Amniotic stem cell (primary cell): ENCODE measurements around the gene B3GNT3.

Source experiments
- DNase-seq: peaks from one replicate; lab custom pipeline; 2025; lab: John Stamatoyannopoulos, UW

Gene B3GNT3

DNA sequence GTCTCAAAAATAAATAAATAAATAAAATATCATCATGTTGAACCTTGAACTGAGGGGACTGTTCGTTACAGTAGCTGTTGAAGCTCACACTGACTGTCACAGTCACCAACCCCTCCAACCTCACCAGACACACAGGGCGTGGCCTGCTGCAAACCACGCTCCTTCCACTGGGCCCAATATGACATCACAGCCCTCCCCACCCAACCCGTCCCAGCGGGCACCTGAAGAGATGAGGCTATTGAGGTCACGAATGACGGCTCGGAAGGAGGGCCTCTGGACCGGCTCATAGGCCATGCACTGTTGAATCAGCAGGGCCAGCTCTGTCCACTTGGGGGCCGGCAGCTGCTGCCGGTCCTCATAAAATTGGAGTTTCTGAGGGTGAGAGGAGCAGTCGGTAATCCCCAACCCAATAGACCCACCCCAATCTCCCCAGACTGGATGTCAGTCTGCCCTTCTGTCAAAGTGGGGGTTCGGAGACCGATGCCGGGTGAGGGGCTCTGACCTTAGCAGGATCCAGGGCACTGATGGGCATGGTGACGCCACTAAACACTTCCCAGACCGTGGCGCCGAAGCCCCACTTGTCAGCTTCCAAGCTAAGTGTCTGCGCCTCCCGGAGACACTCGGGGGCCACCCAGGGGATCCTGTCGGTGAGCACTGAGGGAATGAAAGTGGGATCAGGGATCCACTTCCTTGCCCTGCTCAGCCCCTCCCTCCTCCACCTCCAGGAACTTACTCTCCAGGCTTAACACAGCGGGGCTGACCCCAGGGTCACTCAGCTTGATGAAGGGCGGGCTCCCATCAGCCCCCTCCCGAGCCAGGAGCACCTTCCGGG, 39.6 kb downstream of the B3GNT3 start:
- no peak for DNase-seq

DNA sequence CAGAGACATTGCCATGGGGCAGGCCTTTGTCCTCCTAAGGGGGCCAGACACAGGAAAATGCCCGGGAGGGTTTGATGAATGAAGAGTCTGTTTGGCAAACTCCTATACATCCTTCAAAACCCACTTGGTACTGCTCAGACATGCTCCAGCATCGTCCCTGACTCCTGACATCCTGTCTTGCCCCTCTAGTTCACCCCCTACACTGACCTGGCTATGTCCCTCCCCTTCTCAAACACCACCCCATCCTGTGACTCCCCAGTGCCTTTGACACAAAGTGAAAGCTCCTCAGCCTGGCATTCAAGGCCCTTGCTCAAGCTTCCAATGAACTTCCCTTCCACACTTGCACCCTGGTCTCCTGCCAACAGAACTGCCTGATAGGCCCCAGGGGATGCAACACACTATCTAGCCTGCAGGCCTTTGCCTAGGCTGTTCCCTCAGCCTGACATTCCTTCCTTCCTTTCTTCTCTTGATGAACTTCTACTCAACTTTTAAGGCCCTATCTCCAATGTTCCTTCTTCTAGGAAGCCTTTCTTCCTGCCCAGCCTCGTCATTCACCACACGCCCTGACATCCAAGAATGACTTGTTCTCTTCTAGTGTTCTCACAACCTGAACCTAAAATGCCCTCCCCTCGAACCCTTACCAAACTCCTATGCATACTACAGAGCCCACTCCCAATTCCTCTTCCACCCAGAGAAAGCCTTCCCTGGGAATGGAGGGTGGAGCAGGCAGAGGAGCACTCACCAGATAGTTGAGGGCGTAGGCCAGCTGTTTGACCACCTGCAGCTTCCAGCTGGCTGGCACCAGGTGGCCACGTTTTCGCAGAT, 40.5 kb downstream of the B3GNT3 start:
- DNase-seq, result no peak

DNA sequence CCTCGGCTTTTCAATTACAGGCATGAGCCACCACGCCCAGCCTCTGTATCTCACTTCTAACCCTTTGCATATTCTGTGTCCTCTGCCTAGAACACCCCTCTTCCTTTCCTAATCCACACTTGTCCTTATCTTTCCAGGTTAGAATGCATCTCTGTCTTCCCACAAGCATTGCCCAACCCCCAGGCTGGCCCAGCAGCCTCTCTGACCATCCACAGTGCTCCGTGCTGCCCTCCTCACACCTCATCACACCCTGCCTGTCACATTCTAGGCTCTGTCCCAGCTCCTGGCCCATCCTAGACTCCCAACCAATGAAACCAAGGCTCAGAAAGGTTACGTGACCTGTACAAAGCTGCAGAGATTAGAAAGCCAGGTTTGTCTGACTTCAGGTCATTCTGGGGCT, 41.6 kb downstream of the B3GNT3 start:
- DNase-seq, result no peak

DNA sequence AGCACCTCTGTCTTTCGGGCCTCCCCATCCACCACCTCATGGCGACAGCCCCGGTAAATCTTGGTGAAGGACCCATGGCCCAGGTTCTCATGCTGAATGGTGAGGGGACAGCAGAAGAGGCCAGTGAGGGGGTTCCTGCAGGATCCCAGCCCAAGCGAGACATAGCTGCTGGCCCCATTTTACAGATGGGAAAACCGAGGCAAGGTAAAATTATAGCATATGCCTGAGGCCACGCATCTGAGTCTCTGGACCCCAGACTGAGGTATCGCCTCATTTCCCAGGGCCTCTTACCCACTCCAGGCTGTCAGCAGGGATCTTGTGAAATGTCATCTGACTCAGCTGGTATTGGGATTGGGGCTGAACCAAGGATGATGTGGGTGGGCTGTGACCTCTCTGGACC, 43.0 kb downstream of the B3GNT3 start:
- no peak for DNase-seq

DNA sequence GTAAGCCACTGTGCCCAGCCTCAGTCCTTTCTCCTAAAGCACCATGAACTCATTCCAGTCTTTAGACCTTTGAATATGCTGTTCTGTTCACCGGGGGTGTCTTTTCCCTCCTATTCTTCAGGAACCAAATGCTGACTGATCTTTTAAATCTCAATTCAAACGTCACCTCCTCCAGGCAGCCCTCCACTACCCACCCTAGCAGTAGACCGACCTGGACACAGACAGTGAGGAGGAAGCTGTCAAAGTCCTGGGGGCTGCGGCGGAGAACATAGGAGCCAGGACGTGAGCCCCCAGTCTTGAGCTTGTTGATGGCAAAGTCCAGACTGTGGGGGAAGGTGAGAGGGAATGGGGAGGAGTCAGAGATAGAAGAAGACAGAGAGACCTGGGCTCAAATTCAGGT, 45.1 kb downstream of the B3GNT3 start:
- DNase-seq, result no peak

DNA sequence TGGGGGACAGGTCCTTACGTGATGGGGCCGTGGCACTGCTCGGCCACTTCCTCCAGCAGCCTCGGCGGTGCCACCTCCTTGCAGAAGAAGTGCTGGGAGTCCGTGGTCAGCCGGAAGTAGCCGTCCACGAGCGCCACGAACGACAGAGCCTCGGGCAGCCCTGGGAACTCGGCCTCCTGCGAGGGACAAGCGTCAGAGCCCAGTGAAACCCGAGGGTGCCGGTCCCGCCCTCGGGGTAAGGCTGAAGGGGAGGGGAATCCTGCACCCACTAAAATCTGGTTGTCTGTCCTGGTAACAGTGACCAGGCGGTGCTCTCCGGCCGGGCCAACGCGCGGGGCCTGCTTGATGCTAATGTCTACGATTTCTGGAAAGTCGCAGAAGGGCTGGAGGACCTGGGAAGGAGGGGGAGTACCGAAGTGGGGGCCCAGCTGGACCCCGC, 46.5 kb downstream of the B3GNT3 start:
- DNase-seq, result no peak

DNA sequence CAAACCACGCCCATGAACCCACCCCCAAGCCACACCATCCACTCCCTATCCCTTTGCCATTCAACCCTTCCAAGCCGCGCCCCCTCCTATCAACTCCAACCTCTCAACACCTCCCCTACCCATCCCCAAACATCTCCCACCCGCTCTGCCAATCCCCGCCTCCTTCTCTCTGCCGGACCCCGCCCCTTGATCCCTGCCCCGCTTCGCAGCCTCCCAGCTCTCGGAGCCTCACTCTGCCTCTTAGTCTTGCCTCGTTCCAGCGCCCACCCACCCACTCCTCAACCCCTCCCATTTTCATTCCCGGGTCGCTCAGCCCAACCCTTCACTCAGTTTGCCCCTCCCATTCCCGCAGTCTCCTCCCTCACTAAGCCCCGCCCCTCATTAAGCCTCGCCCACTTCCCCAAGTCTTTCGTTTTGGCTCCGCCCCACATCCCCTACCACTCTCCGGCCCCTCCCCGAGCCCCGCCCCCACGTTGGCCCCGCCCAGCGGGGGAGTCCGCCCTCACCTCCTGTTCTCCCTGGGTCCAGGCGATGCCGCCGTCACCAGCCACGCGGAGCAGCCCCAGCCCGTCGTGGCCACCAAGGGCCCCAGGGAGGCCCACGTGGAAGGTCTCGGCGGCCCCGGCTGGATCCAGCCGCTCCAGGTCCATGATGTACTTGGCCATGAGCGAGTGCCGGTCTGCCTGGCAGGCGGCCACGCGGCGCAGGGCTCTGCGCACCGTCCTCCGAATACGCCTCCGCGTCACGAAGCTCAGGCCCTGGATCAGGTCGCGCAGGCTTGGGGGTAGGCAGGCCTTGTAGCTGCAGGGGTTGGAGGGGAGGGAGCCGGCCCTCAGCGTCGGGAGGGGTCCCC, 47.1 kb downstream of the B3GNT3 start:
- DNase-seq, result no peak

DNA sequence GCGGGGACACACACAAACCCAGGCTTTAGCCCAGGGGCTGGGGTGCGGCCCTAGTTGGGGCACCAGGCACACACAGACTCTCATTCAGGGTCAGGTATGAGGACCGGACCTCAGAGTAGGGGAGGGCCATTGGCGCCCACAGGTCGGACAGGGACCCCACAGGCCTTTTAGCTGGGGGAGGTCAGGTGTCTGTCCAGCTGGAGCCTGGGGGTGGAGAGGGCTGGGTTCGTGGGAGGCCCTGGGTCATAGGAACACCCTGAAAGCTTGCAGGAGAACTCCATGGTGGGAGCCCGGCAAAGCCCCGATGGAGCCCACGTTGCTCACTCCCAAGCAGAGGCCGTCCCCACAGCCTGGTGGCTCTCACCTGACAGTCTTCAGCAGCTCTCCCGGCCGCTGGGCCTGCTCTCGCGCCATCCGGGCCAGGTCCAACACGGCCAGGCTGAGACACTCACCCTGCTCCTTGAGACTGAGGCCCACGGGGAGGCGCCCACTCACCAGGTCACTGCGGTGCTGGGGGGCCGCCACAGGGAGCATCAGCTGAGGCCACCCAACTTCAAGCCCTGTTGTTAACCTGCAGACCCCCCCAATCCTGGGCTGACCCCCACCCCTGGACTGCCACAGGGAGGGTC, 47.8 kb downstream of the B3GNT3 start:
- no peak for DNase-seq

DNA sequence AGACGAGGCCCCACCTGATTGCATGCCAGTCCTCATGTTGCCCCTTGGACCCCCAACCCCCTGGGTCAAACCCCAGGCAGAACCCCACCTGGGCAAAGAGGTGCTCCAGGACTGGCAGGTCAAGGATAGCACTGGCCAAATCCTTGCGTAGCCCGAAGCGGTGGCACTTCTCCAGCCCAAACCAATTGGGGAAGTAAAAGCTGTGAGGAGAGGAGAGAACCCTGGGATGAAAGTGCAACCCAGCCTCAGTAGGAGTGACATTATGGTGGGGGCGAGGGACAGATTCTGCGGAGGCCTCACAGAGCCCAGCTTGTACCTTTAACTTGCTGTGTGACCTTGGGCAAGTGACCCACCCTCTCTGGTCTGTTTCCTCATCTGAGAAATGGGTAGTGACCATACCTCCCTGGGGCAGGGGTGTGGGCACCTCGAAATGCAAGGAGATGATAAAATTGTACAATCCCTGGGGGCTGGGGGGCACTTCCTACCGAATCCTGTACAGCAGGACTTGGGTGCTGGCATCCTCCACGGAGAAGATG, 48.4 kb downstream of the B3GNT3 start:
- no peak for DNase-seq

DNA sequence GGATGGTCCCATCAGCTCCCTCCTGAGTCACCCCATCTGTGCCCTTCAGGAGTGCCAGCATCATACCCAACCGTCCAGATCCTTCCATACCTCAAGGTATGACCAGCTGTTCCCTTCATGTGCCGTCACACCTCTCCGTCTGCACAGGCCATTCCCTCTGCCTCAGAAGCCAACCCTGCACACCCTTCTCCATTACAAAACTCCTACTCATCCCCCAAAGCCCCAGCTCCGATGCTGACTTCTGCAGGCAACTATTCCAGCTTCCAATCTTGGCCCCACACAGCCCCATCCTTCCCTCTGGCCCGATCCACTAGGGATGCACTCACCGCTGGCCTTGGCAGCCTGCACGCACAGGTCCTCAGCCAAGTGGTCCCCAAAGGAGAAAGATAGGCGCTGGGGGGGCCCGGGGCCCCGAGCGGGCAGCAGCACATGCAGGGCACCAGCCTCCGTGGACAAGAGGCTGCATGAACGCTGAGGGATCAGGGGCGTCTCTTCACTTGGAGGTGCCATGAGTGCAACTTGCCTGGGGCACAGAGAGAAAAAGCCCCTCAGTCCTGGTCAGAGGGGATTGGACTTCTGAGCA, 49.1 kb downstream of the B3GNT3 start:
- no peak for DNase-seq

DNA sequence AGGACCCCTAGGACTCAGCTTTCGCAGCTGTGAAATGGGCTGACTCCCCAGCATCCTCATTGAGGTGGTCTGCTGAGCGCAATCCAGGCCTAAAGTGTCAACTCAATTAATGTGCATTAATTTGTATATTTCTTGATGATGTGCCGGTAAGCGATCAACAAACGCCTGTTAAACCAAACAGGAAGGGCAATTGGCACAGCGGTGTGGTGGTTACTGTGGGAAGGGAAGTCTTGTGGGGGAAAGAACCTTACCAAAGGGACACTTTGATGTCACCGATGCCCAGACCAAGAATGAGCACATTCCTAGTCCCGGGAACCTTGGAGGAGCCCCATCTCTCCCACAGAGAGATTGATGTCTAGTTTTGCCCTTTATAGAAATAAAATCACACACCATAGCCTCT, 51.2 kb downstream of the B3GNT3 start:
- no peak for DNase-seq

DNA sequence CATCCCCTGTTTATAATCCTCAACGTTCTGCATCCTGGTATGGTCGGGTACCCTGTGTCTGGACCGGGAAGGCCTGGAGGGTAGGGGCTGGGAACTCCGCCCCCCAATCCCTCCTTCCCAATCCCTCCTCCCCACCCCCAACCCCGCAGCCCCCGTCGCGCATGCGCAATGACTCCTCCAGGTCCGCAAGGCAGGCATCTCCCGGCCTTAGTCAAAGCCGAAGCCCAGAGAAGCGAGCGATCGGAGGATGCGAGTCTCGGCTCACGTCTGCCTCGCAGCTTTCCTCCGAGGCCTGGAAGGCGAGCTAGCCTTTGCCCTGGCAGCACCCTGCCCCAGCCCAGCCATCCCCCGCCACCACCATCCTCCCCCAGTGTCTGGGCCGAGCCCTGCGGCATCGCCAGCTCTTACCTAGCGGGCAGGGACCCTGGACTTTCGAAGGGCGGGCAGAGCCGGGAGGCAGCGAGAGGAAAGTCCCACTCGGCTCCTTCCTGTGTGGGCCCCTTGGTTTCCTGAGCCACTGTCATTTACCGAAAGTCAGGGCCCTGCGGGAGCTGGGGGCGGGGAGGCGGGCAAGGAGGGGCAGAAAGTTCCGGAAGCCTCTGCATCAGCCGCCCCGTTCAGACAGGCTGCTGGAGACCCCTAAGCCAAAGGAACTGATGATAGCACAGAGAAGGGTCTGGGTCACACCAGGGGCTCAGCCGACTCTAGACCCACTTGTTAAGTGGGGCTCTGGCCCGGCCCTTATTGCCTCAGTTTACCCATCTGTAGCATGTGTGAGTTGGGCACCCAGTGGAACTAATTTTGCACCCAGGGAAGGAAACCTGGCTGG, 52.8 kb downstream of the B3GNT3 start, which contains the start of gene JAK3:
Gene JAK3, minus strand, starts transcription at position 445 of the 829 bp plus-strand sequence. CDS start 3,565 bp downstream, outside the sequence.
- DNase-seq, result no peak

DNA sequence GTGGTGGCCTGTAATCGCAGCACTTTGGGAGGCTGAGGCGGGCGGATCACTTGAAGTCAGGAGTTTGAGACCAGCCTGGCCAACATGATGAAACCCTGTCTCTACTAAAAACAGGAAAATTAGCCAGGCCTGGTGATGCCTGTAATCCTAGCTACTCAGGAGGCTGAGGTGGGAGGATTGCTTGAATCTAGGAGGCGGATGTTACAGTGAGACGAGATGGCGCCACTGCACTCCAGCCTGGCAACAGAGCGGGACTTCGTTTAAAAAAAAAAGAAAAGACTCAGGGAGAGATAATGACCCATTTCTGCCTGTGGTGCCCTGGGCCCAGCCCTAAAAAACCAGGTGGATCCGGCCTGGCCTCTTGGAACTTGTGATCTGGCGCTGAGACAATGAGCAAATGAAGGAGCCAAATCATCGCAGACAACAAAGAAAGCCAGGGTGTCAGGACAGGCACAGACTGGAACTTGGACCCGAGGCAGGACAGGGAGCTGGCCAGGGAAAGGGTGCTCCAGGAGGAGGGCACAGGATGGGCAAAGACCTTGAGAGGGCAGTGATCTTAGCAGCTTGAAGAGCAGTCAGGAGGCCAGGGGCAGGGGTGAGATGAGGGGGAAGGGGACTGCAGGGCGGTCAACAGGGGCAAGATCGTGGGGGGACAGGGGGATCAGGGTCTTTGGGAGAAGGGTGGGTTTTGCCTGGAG, 53.8 kb downstream of the B3GNT3 start:
- no peak for DNase-seq

DNA sequence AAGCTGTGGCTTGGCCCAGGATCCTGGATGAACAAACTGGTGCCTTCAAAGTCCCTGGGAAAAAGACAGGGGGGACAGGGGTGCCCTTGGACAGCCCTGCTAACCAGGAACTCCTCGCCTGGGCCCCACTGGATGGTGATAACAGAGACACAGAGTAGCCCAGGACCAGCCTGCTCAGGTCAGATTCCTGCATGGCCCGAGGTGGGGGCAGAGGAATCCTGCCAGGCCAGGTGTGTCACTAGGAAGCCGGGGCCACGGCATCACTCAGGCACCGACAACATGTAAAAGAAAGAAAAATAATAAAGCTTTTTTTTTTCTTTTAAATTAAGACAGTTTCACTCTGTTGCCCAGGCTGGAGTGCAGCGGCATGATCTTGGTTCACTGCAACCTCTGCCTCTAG, 59.1 kb downstream of the B3GNT3 start:
- no peak for DNase-seq

DNA sequence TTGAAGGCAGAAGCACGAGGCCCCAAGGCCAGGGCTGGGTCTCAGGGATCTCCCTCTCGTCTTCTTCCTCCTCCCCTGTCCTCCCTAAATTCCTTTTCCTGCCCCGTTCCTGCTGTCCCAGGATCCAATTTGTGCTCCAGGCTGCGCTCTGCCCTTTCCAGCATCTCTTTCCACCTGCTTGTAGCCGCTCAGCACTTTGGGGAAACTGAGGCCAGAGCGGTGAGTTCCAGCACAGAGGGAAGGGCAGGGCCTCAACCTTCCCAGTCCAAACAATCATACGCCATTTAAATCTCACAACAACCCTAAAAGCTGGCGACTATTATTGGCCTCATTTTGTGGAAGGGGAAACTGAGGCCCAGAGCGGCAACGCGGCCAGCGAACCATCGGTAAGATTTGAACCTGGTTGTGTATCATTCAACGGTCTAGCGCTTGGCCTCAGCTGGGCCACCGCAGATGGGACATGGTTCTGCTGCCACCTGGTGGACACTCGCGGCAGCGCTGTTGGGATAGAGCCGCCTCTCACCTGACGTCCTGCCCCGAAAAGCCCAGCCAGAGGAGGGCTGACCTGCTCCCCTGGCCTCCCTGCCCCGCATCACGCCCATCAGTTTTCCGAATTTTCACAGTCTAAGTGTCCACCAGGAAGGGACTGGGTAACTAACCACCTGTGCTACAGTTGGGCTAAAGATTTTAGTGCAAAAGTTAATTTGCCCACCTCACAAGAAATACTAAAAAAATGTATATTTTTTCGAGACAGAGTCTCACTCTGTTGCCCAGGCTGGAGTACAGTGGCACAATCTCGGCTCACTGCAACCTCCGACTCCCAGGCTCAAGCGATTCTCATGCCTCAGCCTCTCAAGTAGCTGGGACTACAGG, 60.6 kb downstream of the B3GNT3 start:
- no peak for DNase-seq

DNA sequence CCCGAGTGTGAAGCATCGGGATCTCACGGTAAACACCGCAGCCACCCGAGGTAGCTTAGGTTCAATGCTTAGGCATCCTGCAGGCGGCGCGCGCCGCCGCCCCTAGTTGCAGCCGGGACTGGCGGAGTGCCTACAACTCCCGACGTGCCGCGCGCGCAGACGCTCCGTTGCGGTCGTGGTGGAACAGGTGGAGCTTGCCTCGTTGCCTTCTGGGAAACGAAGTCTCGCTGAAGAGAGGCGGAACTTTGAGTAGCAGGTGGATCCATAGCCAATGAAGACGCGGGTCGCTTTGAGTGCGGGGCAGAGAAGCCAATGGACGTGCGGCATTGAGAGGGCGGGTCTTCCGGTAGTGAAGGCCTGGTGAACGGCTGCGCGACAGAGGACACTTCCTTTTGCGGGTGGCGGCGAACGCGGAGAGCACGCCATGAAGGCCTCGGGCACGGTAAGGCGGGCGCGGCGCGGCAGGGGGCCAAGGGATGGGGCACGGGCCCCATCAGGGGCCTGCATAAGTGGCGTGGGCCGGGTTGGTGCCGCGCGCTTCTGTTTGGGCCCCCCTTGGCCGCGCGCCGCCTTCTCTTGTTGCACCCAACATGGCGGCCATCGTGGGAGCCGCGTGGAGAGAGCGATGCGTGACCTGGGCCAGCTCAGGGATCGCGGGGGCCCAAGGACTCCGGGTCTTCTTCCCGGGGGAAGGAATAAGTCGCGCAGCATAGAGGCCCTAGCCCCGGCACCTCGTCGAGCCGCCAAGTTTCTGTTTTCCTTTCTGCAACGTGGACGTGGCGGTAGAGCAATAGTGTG, 64.8 kb downstream of the B3GNT3 start, which contains the start of gene RPL18A:
Gene RPL18A, plus strand, starts transcription at position 378 of the 798 bp plus-strand sequence. Its CDS starts 47 bp downstream, at position 425.
- peak; percentile 99 for DNase-seq

DNA sequence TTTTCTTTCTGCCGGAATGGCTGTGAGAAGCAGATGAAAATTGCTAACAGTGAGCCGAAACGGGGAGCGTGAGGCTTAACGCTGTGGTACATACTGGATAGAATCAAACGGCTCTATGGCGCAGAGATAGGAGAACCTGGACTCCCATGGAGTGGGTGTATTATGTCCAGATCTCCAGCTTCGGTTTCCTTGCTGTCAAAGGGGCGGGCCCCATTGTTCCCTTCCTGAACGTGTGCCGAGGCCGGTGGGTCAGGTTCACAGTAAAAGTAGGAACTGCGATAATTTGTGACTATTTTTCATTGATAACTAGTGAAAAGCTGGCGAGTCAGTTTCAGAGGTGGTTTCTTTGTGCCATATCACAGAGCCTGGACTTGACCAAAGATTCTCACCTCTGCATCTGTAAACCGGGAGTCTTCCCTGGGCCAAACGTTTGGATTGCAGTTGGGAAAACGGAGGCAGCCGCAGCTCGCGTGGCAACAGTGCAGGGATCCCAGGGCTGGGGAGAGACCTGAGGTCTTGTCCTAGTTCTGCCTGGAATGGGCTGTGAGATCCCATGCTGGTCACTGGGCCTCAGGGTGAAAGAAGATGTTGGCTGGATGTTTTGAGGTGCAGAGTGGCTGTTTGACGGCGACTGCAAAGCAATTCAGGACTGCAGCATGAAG, 65.5 kb downstream of the B3GNT3 start:
- no peak for DNase-seq
